Measurements from ENCODE around the gene HOXD8.

The HOXD8 gene

GRCh38 chr2:176122683-176123410 lies 6.7 kb upstream of the HOXD8 start, which contains the start of gene HOXD9:
TSS of gene HOXD9 (plus strand) at chr2:176122719. CDS start at chr2:176122769, 50 bp downstream.
- no peak within 1 kb of the TSS for H3K4me3 ChIP-seq (ENCODE audit: low read length)
- DNase-seq (ENCODE audit: low read depth), result no peak
- no peak for TF ChIP-seq CTCF (IDR thresholded peaks at IDR 0.05; ENCODE audit: insufficient read depth, low read depth, low read length, missing control alignments)

GRCh38 chr2:176123411-176124109 lies 5.9 kb upstream of the HOXD8 start:
- no peak overlapping the region for H3K4me3 ChIP-seq (ENCODE audit: low read length)
- no peak for TF ChIP-seq CTCF (IDR thresholded peaks at IDR 0.05; ENCODE audit: insufficient read depth, low read depth, low read length, missing control alignments)
- DNase-seq (ENCODE audit: low read depth), result no peak

DNA sequence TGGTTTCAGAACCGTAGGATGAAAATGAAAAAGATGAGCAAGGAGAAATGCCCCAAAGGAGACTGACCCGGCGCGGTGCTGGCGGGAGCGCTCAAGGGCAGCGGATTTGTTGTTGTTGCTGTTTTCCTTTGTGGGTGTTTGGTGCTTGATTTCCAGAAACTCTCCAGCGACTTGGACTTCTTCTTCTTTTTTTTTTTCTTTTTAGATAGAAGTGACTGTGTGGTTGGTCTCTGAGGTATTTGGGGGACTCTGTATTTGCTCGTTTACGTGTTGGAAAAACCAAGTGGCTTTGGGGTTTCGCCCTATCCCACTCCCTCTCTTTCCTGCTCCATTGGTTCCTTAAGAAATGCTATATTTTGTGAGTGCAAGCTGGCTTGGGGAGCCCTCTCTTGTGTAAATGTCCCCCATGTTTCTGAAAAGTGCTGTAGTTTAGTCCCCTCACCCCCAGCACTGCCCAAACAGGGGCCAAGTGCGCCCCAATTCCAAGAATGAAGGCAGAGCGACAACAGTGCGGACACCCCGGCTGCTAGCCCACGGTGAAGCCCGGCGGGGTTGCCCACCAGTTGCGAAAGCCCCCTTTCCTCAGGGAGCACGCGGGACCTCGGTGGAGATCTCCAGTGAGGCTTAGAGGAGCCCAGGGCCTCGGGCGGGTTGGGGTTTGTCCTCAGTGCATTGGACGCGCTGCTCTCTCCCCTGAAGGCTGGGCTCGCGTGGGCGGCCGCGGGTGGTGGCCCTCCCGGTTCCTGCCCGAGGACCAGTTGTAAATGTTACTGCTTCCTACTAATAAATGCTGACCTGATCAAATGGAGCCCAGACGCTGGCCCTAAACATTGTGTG lies 5.2 kb upstream of the HOXD8 start:
- DNase-seq (ENCODE audit: low read depth), result no peak
- no peak overlapping the region for H3K4me3 ChIP-seq (ENCODE audit: low read length)
- TF ChIP-seq CTCF (IDR thresholded peaks at IDR 0.05; ENCODE audit: insufficient read depth, low read depth, low read length, missing control alignments), result no peak

DNA sequence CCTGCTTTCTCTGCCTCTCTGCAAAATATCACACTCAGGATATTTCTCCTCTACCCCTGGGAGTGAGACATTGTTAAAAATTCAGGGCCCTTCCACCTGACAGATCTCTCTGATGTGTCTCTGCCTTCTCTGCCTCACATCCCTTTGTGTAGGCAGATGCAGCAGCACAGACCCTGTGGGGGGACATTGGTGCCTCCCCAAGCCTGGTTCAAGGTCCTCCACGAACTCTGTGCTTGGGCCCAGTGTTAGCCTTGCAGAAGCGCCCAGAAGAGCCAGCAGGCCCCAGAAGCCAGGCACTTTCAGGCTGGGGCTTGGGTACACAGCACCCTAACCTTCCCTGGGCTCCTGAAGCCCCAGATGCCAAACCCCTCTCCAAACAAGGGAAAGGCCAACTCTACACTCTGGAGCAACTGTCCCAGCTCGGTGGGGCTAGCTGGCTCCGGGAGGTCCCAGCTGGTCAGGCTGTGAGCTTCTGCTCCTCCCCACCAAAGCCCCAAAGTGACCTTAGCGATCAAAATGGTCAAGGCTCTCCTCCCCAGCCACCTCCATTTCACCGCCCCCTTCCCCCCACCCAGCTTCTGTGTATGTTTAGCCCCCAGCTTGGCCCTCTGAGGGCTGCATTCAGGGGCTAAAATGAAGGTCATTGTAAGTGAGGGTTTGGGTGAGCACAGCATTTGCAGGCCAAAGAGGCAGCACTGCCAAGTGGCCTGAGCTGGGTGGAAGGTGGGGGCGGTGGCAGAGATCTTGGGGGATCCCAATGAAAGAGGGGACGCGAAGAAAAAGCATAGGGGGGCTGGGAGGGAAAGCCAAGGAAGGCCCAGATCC lies 4.3 kb upstream of the HOXD8 start:
- TF ChIP-seq CTCF (IDR thresholded peaks at IDR 0.05; ENCODE audit: insufficient read depth, low read depth, low read length, missing control alignments), result no peak
- no peak for DNase-seq (ENCODE audit: low read depth)
- no peak overlapping the region for H3K4me3 ChIP-seq (ENCODE audit: low read length)

- no peak for DNase-seq (ENCODE audit: low read depth)
- no peak for TF ChIP-seq CTCF (IDR thresholded peaks at IDR 0.05; ENCODE audit: insufficient read depth, low read depth, low read length, missing control alignments)
- H3K4me3 ChIP-seq (ENCODE audit: low read length), result no peak overlapping the region
These were observed 3.8 kb upstream of the HOXD8 start for GRCh38 chr2:176125772-176126054.

GRCh38 chr2:176126929-176127773 lies 2.4 kb upstream of the HOXD8 start:
- no peak overlapping the region for H3K4me3 ChIP-seq (ENCODE audit: low read length)
- peak; percentile 61 for DNase-seq (ENCODE audit: low read depth)
- TF ChIP-seq CTCF (IDR thresholded peaks at IDR 0.05; ENCODE audit: insufficient read depth, low read depth, low read length, missing control alignments), result peak; percentile 69
